Measurements from ENCODE around the gene DCC. TPM values are rescaled to one million over a fixed set of nuclear protein-coding genes. Genes with fewer than 3 reads are reported as not detected.

The DCC gene
- total RNA-seq, 1 experiment from 2014 or later: 0.39 TPM

GRCh38 chr18:52815651-52816050 lies 475.7 kb downstream of the DCC start:
- BruUV-seq (replicated peaks): no TSS peak

GRCh38 chr18:52816121-52816520 lies 476.1 kb downstream of the DCC start:
- no peak for TF ChIP-seq CTCF (IDR thresholded peaks at IDR 0.05; ENCODE audit: insufficient read depth in 1 of 2, low read depth in 1 of 2, low read length in 1 of 2, severe bottlenecking in 1 of 2, unreplicated experiment in 1 of 2)
- no peak overlapping the region for H3K27ac Mint-ChIP-seq (ENCODE audit: unreplicated experiment)
- no peaks in the 10 kb centered on the region for H3K36me3 Mint-ChIP-seq (ENCODE audit: insufficient read depth, unreplicated experiment)
- CTCF ChIA-PET: no interaction called here
- H3K36me3 ChIP-seq (ENCODE audit: control insufficient read depth, insufficient read depth, low read length): no peaks in the 10 kb centered on the region
- no peak for DNase-seq
- no peaks in the 10 kb centered on the region for H3K27me3 Mint-ChIP-seq (ENCODE audit: insufficient read depth, unreplicated experiment)
- no peaks in the 10 kb centered on the region for H3K27me3 ChIP-seq (replicated peaks; ENCODE audit: control insufficient read depth, insufficient read depth, low read length)
- H3K4me1 ChIP-seq: no peaks in the 10 kb centered on the region
- H3K9me3 Mint-ChIP-seq (ENCODE audit: unreplicated experiment): no peaks in the 10 kb centered on the region
- no peaks in the 10 kb centered on the region for H3K9me3 ChIP-seq
- POLR2A ChIA-PET: no interaction called here
- H3K4me3 Mint-ChIP-seq (ENCODE audit: unreplicated experiment): no peak overlapping the region
- no peak overlapping the region for H3K4me3 ChIP-seq (ENCODE audit: low read depth, low read length)
- H3K4me1 Mint-ChIP-seq (ENCODE audit: low read depth, unreplicated experiment): no peaks in the 10 kb centered on the region
- intact Hi-C loops (cut with micrococcal nuclease; ENCODE audit: unreplicated experiment): no loop called here
- no TSS peak for BruUV-seq (replicated peaks)

More at GRCh38 chr18:52815651-52816050, 475.7 kb downstream of the DCC start:
- TF ChIP-seq CTCF (IDR thresholded peaks at IDR 0.05; ENCODE audit: insufficient read depth in 1 of 2, low read depth in 1 of 2, low read length in 1 of 2, severe bottlenecking in 1 of 2, unreplicated experiment in 1 of 2): no peak
- Mint-ChIP-seq H3K4me3 (ENCODE audit: unreplicated experiment) (no peak overlapping the region), H3K9me3 (ENCODE audit: unreplicated experiment) (no peaks in the 10 kb centered on the region), H3K36me3 (ENCODE audit: insufficient read depth, unreplicated experiment) (no peaks in the 10 kb centered on the region), H3K27ac (ENCODE audit: unreplicated experiment) (no peak overlapping the region), H3K27me3 (ENCODE audit: insufficient read depth, unreplicated experiment) (no peaks in the 10 kb centered on the region), H3K4me1 (ENCODE audit: low read depth, unreplicated experiment) (no peaks in the 10 kb centered on the region)
- ChIA-PET CTCF (no interaction called here), POLR2A (no interaction called here)
- DNase-seq: no peak
- no peaks in the 10 kb centered on the region for H3K27me3 ChIP-seq (replicated peaks; ENCODE audit: control insufficient read depth, insufficient read depth, low read length)
- H3K9me3 ChIP-seq: no peaks in the 10 kb centered on the region
- H3K4me1 ChIP-seq: no peaks in the 10 kb centered on the region
- H3K36me3 ChIP-seq (ENCODE audit: control insufficient read depth, insufficient read depth, low read length): no peaks in the 10 kb centered on the region
- H3K4me3 ChIP-seq (ENCODE audit: low read depth, low read length): no peak overlapping the region
- intact Hi-C loops (cut with micrococcal nuclease; ENCODE audit: unreplicated experiment): no loop called here

- Mint-ChIP-seq H3K27ac (ENCODE audit: unreplicated experiment) (no peak overlapping the region), H3K4me1 (ENCODE audit: low read depth, unreplicated experiment) (no peaks in the 10 kb centered on the region), H3K9me3 (ENCODE audit: unreplicated experiment) (no peaks in the 10 kb centered on the region), H3K4me3 (ENCODE audit: unreplicated experiment) (no peak overlapping the region), H3K36me3 (ENCODE audit: insufficient read depth, unreplicated experiment) (no peaks in the 10 kb centered on the region), H3K27me3 (ENCODE audit: insufficient read depth, unreplicated experiment) (no peaks in the 10 kb centered on the region)
- H3K27me3 ChIP-seq (replicated peaks; ENCODE audit: control insufficient read depth, insufficient read depth, low read length): no peaks in the 10 kb centered on the region
- CTCF ChIA-PET: no interaction called here
- intact Hi-C loops (cut with micrococcal nuclease; ENCODE audit: unreplicated experiment): no loop called here
- H3K36me3 ChIP-seq (ENCODE audit: control insufficient read depth, insufficient read depth, low read length): no peaks in the 10 kb centered on the region
- TF ChIP-seq CTCF (IDR thresholded peaks at IDR 0.05; ENCODE audit: insufficient read depth in 1 of 2, low read depth in 1 of 2, low read length in 1 of 2, severe bottlenecking in 1 of 2, unreplicated experiment in 1 of 2): no peak
- POLR2A ChIA-PET: no interaction called here
- no peak overlapping the region for H3K4me3 ChIP-seq (ENCODE audit: low read depth, low read length)
- BruUV-seq (replicated peaks): no TSS peak
- no peak for DNase-seq
- no peaks in the 10 kb centered on the region for H3K9me3 ChIP-seq
- no peaks in the 10 kb centered on the region for H3K4me1 ChIP-seq
These were observed 482.2 kb downstream of the DCC start for GRCh38 chr18:52822160-52822559.

Measured in Caco-2 (cell line).